K562 (cell line): Measurements from ENCODE around the gene UNC13C. TPM values are rescaled to one million over a fixed set of nuclear protein-coding genes. Genes with fewer than 3 reads are reported as not detected.

Experiments used
- ATAC-seq: fragments of 200-7000 bp; cut with Tn5 transposase; 3 replicates; pipeline ENCODE4 v1.9.1; 2020; ENCODE audit warnings: moderate library complexity
- BruUV-seq: library from RNA; stranded (reverse); fragments of 400-500 nt; replicated peaks from 2 replicates; lab custom pipeline; 2021; lab: Mats Ljungman, UMichigan
- CTCF ChIA-PET: fragments of 300-600 bp; formaldehyde crosslinking; extraction: SDS; loops from one replicate; lab custom pipeline; 2021; ENCODE audit warnings: low intra/inter-chr PET ratio; lab: Yijun Ruan, JAX
- POLR2A ChIA-PET: fragments of 300-600, 350-650 bp; sonication (Branson Sonifier 250); formaldehyde crosslinking; extraction: SDS; loops from one replicate; lab custom pipeline; 2021; ENCODE audit warnings: antibody characterized with exemption, inconsistent platforms; lab: Yijun Ruan, JAX
- DNase-seq, 4 experiments: peaks; one replicate each; pipeline versions ENCODE4 v3.0.0 to v3.0.0-alpha.2; 2011 to 2018; ENCODE audit warnings: low spot score in 3 of 4, mixed read lengths in 3 of 4; ENCODE audit errors: extremely low read depth in 1 of 4
- FAIRE-seq: peaks from 2 replicates; lab custom pipeline; 2011; peaks lifted over from hg19 to GRCh38; lab: Jason Lieb, UNC
- H2AFZ ChIP-seq: 2 replicates; pipeline ENCODE4 v1.6.0; 2011; ENCODE audit warnings: low read depth, low read length, control low read depth, inconsistent platforms
- H3K27ac ChIP-seq: fragments of 200-600 bp; 3 replicates; pipeline ENCODE4 v1.8.0; 2011; ENCODE audit warnings: low read depth, mild to moderate bottlenecking, control low read depth, inconsistent platforms, low read length, moderate library complexity, mixed read lengths; ENCODE audit errors: extremely low read depth
- H3K27me3 ChIP-seq, 2 experiments: fragments of 300-600 bp in 1 of 2; 2 replicates in 1 of 2; 3 replicates in 1 of 2; pipeline versions ENCODE4 v1.6.0 to v1.8.0; 2011; ENCODE audit warnings: inconsistent platforms in 2 of 2, low read length in 2 of 2, mild to moderate bottlenecking in 1 of 2, mixed read lengths in 1 of 2, moderate library complexity in 1 of 2; ENCODE audit not compliant: control insufficient read depth in 2 of 2, insufficient read depth in 2 of 2
- H3K36me3 ChIP-seq: fragments of 300-600 bp; 3 replicates; pipeline ENCODE4 v1.8.0; 2011; ENCODE audit warnings: mild to moderate bottlenecking, low read length, inconsistent platforms; ENCODE audit not compliant: control insufficient read depth, insufficient read depth
- H3K4me1 ChIP-seq, 2 experiments: fragments of 200-600 bp in 1 of 2; replicated peaks in 1 of 2; 2 replicates in 1 of 2; 3 replicates in 1 of 2; pipeline versions ENCODE4 v1.5.1 to v1.8.0; 2011; ENCODE audit warnings: inconsistent platforms in 2 of 2, low read length in 2 of 2, mild to moderate bottlenecking in 1 of 2, mixed read lengths in 1 of 2, moderate library complexity in 1 of 2; ENCODE audit not compliant: control insufficient read depth in 2 of 2, insufficient read depth in 2 of 2
- H3K4me2 ChIP-seq: 2 replicates; pipeline ENCODE4 v1.6.1; 2011; ENCODE audit warnings: low read length, control low read depth, inconsistent platforms, mixed read lengths; ENCODE audit not compliant: insufficient read depth
- H3K4me3 ChIP-seq: fragments of 200-600 bp; sonication (generic), shearing (Covaris generic); 2 replicates; pipeline ENCODE4 v1.5.1; 2016; ENCODE audit warnings: control low read depth, inconsistent platforms
- H3K79me2 ChIP-seq: fragments of 200-600 bp; 3 replicates; pipeline ENCODE4 v1.8.0; 2011; ENCODE audit warnings: low read length, inconsistent platforms; ENCODE audit not compliant: control insufficient read depth, insufficient read depth
- H3K9ac ChIP-seq, 2 experiments: 2 replicates each; pipeline versions ENCODE4 v1.6.0 to v1.6.1; 2011; ENCODE audit warnings: low read depth in 2 of 2, low read length in 2 of 2, control low read depth in 1 of 2, inconsistent platforms in 1 of 2, mild to moderate bottlenecking in 1 of 2, mixed read lengths in 1 of 2; ENCODE audit not compliant: insufficient read depth in 1 of 2
- H3K9me1 ChIP-seq: one replicate; pipeline ENCODE4 v1.6.0; 2011; ENCODE audit warnings: inconsistent platforms, mild to moderate bottlenecking, low read length, moderate library complexity; ENCODE audit not compliant: control insufficient read depth, insufficient read depth
- H3K9me3 ChIP-seq: replicated peaks from 2 replicates; pipeline ENCODE4 v1.5.1; 2011; ENCODE audit warnings: low read depth, low read length, inconsistent platforms; ENCODE audit not compliant: control insufficient read depth, insufficient read depth
- H4K20me1 ChIP-seq: replicated peaks from 2 replicates; pipeline ENCODE4 v1.6.1; 2011; ENCODE audit warnings: low read length, inconsistent platforms, mixed read lengths; ENCODE audit not compliant: control insufficient read depth, insufficient read depth
- MAFF ChIP-seq: IDR thresholded peaks from 2 replicates; pipeline ENCODE4 v1.6.1; 2012; ENCODE audit warnings: low read length, improper control_type of control experiment
- MAFG ChIP-seq: fragments of 450-650 bp; conservative IDR thresholded peaks from 2 replicates; pipeline ENCODE4 v1.6.1; 2016; ENCODE audit warnings: missing genetic modification characterization, missing compliant biosample characterization
- MAFK ChIP-seq: IDR thresholded peaks from 2 replicates; pipeline ENCODE4 v1.6.1; 2011; ENCODE audit warnings: low read length, improper control_type of control experiment
- ZNF316 ChIP-seq: fragments of 450-650 bp; IDR thresholded peaks from 2 replicates; pipeline ENCODE4 v1.6.1; 2016
- WGBS: fragments of 100-300 bp; shearing (Covaris generic); methylation state at CpG from one replicate; pipeline ENCODE4 v1.1.6; 2016; ENCODE audit warnings: low coverage, mixed read lengths; ENCODE audit not compliant: insufficient coverage; ENCODE audit errors: missing lambda C conversion rate; 5-methylcytosine and 5-hydroxymethylcytosine counted together
- in situ Hi-C: fragments of 300-500 bp; cut with MboI; formaldehyde crosslinking; loops from 4 replicates; pipeline ENCODE4 v1.15.0; 2018; ENCODE audit warnings: inconsistent platforms, mixed read lengths
- intact Hi-C: fragments of 100-400 bp; cut with micrococcal nuclease; formaldehyde crosslinking; loops from 2 replicates; pipeline ENCODE4 v1.14.2; 2022
- polyA plus RNA-seq, 8 experiments: library from polyadenylated mRNA; depleted of rRNA in 4 of 8; stranded (reverse) in 5 of 8; unstranded in 3 of 8; fragments of >200 nt; fragmentation: Nextera tagmentation in 2 of 8; fragmentation: Illumina TruSeq in 1 of 8; extraction: Ambion mirVana in 2 of 8; extraction: Trizol in 1 of 8; gene quantifications; 2 replicates each; pipeline versions ENCODE4 v1.2.1 to v1.2.3, GENCODE V29; 2011 to 2014; ENCODE audit warnings: inconsistent platforms in 1 of 8, missing spikeins in 1 of 8
- total RNA-seq, 7 experiments: library from RNA; depleted of rRNA in 6 of 7; stranded (reverse); fragments of >200 nt in 6 of 7; fragmentation: Illumina TruSeq in 2 of 7; extraction: Trizol in 2 of 7; gene quantifications; 2 replicates each; pipeline versions ENCODE4 v1.2.1 to v1.2.3, GENCODE V29; 2011 to 2021; ENCODE audit warnings: low replicate concordance in 1 of 7
- TF ChIP-seq, protein P1 (sequence below): fragments of 450-650 bp; IDR thresholded peaks from 2 replicates; pipeline ENCODE4 v1.6.1; 2016; ENCODE audit warnings: mild to moderate bottlenecking, moderate library complexity

UNC13C gene
- total and polyA plus RNA-seq, 9 of the 15 experiments (the other 6 are each of a cell fraction or from before 2014, with no cell fraction given), result not detected

DNA sequence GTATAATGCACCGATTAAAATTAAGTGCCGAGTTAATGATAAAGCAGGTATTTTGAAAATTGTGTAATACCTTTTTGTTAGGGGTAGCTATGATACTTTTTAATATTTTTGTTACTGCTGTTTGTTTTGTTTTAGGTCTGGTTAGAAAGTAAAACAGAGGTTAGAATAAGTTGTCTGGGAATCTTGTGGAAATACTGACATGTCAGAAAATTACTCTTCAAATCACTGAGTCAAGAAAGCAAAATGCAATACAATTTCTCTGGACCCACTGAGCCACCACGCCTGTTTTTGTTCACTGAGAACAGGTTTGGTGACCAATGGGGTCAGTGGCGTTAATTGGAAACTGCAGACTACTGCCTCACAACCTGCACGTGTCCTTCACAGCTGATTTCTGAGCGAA is 601.6 kb downstream of the UNC13C start:
- intact Hi-C loops (no loop called here), in situ Hi-C loops (no loop called here)
- Histone ChIP-seq H3K9me1 (no peaks in the 10 kb centered on the region), H3K4me1 (no peaks in the 10 kb centered on the region), H3K4me2 (no peak overlapping the region), H3K27ac (no peak overlapping the region), H3K4me3 (no peak overlapping the region), H3K79me2 (no peaks in the 10 kb centered on the region), H3K27me3 (no peaks in the 10 kb centered on the region), H2AFZ (no peak overlapping the region), H3K36me3 (no peaks in the 10 kb centered on the region), H4K20me1 (no peaks in the 10 kb centered on the region), H3K9me3 (no peaks in the 10 kb centered on the region; the same call in 1 of the 2 replicates), H3K9ac (no peak overlapping the region)
- no peak for ATAC-seq
- no TSS peak for BruUV-seq
- 2% methylated on average over 6 of the region's 6 CpGs for WGBS
- ChIA-PET POLR2A (no interaction called here), CTCF (no interaction called here)
- TF ChIP-seq, protein P1, sequence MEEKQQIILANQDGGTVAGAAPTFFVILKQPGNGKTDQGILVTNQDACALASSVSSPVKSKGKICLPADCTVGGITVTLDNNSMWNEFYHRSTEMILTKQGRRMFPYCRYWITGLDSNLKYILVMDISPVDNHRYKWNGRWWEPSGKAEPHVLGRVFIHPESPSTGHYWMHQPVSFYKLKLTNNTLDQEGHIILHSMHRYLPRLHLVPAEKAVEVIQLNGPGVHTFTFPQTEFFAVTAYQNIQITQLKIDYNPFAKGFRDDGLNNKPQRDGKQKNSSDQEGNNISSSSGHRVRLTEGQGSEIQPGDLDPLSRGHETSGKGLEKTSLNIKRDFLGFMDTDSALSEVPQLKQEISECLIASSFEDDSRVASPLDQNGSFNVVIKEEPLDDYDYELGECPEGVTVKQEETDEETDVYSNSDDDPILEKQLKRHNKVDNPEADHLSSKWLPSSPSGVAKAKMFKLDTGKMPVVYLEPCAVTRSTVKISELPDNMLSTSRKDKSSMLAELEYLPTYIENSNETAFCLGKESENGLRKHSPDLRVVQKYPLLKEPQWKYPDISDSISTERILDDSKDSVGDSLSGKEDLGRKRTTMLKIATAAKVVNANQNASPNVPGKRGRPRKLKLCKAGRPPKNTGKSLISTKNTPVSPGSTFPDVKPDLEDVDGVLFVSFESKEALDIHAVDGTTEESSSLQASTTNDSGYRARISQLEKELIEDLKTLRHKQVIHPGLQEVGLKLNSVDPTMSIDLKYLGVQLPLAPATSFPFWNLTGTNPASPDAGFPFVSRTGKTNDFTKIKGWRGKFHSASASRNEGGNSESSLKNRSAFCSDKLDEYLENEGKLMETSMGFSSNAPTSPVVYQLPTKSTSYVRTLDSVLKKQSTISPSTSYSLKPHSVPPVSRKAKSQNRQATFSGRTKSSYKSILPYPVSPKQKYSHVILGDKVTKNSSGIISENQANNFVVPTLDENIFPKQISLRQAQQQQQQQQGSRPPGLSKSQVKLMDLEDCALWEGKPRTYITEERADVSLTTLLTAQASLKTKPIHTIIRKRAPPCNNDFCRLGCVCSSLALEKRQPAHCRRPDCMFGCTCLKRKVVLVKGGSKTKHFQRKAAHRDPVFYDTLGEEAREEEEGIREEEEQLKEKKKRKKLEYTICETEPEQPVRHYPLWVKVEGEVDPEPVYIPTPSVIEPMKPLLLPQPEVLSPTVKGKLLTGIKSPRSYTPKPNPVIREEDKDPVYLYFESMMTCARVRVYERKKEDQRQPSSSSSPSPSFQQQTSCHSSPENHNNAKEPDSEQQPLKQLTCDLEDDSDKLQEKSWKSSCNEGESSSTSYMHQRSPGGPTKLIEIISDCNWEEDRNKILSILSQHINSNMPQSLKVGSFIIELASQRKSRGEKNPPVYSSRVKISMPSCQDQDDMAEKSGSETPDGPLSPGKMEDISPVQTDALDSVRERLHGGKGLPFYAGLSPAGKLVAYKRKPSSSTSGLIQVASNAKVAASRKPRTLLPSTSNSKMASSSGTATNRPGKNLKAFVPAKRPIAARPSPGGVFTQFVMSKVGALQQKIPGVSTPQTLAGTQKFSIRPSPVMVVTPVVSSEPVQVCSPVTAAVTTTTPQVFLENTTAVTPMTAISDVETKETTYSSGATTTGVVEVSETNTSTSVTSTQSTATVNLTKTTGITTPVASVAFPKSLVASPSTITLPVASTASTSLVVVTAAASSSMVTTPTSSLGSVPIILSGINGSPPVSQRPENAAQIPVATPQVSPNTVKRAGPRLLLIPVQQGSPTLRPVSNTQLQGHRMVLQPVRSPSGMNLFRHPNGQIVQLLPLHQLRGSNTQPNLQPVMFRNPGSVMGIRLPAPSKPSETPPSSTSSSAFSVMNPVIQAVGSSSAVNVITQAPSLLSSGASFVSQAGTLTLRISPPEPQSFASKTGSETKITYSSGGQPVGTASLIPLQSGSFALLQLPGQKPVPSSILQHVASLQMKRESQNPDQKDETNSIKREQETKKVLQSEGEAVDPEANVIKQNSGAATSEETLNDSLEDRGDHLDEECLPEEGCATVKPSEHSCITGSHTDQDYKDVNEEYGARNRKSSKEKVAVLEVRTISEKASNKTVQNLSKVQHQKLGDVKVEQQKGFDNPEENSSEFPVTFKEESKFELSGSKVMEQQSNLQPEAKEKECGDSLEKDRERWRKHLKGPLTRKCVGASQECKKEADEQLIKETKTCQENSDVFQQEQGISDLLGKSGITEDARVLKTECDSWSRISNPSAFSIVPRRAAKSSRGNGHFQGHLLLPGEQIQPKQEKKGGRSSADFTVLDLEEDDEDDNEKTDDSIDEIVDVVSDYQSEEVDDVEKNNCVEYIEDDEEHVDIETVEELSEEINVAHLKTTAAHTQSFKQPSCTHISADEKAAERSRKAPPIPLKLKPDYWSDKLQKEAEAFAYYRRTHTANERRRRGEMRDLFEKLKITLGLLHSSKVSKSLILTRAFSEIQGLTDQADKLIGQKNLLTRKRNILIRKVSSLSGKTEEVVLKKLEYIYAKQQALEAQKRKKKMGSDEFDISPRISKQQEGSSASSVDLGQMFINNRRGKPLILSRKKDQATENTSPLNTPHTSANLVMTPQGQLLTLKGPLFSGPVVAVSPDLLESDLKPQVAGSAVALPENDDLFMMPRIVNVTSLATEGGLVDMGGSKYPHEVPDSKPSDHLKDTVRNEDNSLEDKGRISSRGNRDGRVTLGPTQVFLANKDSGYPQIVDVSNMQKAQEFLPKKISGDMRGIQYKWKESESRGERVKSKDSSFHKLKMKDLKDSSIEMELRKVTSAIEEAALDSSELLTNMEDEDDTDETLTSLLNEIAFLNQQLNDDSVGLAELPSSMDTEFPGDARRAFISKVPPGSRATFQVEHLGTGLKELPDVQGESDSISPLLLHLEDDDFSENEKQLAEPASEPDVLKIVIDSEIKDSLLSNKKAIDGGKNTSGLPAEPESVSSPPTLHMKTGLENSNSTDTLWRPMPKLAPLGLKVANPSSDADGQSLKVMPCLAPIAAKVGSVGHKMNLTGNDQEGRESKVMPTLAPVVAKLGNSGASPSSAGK, result no peak
- TF ChIP-seq MAFK (peak; percentile 59), MAFF (peak; percentile 32), ZNF316 (peak; percentile 47; the same call in 1 of the 2 replicates), MAFG (tag) (0 out of 2 replicates have a peak, but pooled peaks have one; percentile 25)
- no peak for DNase-seq
- FAIRE-seq, result no peak
